Muscle layer of duodenum (tissue), 2 donors: ENCODE results near the gene CREBZF.
"Not testable (repeated sequence)": the region's sequence is repeated elsewhere in the genome, so short reads cannot be mapped to it uniquely, and the experiment has no call there.

ENCODE experiments used
- H3K27ac ChIP-seq: one replicate; pipeline ENCODE4 v1.7.0; 2013; ENCODE audit warnings: mild to moderate bottlenecking, low read length
- H3K27me3 ChIP-seq: one replicate; pipeline ENCODE4 v1.7.0; 2013; ENCODE audit warnings: low read depth, mild to moderate bottlenecking, control low read depth, low read length
- H3K36me3 ChIP-seq, 2 donors: one replicate each; pipeline ENCODE4 v1.7.0; 2013; ENCODE audit warnings: low read length in 2 of 2, control low read depth in 1 of 2, mild to moderate bottlenecking in 1 of 2; ENCODE audit not compliant: insufficient read depth in 2 of 2, control insufficient read depth in 1 of 2
- H3K4me1 ChIP-seq, 2 donors: one replicate each; pipeline ENCODE4 v1.7.0; 2013; ENCODE audit warnings: low read length in 2 of 2, mild to moderate bottlenecking in 2 of 2, control low read depth in 1 of 2, moderate library complexity in 1 of 2; ENCODE audit not compliant: insufficient read depth in 2 of 2, control insufficient read depth in 1 of 2
- H3K4me3 ChIP-seq, 2 donors: one replicate each; pipeline ENCODE4 v1.7.0; 2013; ENCODE audit warnings: low read length in 2 of 2, low read depth in 1 of 2, mild to moderate bottlenecking in 1 of 2
- H3K9me3 ChIP-seq, 2 donors: one replicate each; pipeline ENCODE4 v1.7.0; 2013; ENCODE audit warnings: low read length in 2 of 2, control low read depth in 1 of 2, mild to moderate bottlenecking in 1 of 2; ENCODE audit not compliant: control insufficient read depth in 1 of 2
- donor health status: healthy.

The CREBZF gene

GRCh38 chr11:85611643-85612042 is 53.3 kb downstream of the CREBZF start:
- not testable (repeated sequence) for H3K27me3 ChIP-seq, H3K4me1 ChIP-seq, H3K9me3 ChIP-seq, H3K36me3 ChIP-seq, H3K4me3 ChIP-seq, H3K27ac ChIP-seq
